Subcutaneous preadipocyte (primary cell): ENCODE measurements around the gene FCRL2. TPM values are rescaled to one million over a fixed set of nuclear protein-coding genes. Genes with fewer than 3 reads are reported as not detected.

Experiments used
- total RNA-seq: library from RNA; depleted of rRNA; stranded (reverse); fragments of >200 nt; gene quantifications from 2 replicates; pipeline ENCODE4 v1.2.3, GENCODE V29; 2012

FCRL2 gene
- total RNA-seq: not detected in 2 replicates

DNA sequence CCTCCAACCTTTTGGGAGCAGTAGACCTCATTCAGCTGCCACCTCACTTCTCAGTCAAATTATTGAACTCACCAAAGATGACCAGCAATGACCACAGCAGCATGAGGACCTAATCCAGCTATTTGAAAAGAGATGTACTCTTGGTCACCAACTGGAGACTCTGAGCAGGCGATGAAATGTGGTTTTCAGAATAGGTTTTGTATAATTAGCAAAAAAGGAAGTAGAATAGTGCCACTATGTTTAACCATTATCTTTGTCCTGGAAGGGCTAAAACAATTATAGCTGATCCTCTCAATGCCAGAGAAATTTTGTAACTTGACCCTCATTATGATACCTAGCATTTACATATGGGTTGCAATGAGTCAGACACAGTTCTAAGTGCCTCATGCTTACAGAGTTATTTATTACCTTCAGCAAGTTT, at the start of gene FCRL2:
Gene FCRL2 (minus strand): TSS at position 162 of the 421 bp plus-strand sequence. CDS start 59 bp downstream, at position 103.

GRCh38 chr1:157819896-157820295, 43.0 kb upstream of the FCRL2 start, which contains the start of gene FCRL1:
TSS of gene FCRL1 (minus strand) at chr1:157820120. CDS start at chr1:157820037, 83 bp downstream.

GRCh38 chr1:157700732-157701131, 76.2 kb downstream of the FCRL2 start, which contains the start of gene FCRL3:
TSS of gene FCRL3 (minus strand) at chr1:157700769. CDS start at chr1:157700489, 280 bp downstream.

Other genes with a start within 250 kb of the FCRL2 start
- gene FCRL5, start 224.6 kb downstream of the FCRL2 start, total RNA-seq: not detected in 2 replicates
- gene FCRL4, start 179.0 kb downstream of the FCRL2 start, total RNA-seq: not detected in 2 replicates
- gene FCRL3, start 76.4 kb downstream of the FCRL2 start, total RNA-seq: not detected in 2 replicates
- not detected in 2 replicates for gene FCRL1, start 43.0 kb upstream of the FCRL2 start, total RNA-seq
- gene CD5L, start 64.7 kb upstream of the FCRL2 start, total RNA-seq: not detected in 2 replicates
- 85.2 and 107 TPM in 2 replicates for gene KIRREL1, start 216.5 kb upstream of the FCRL2 start, total RNA-seq